Keratinocyte (primary cell): Measurements from ENCODE around the gene TMEM42. TPM values are rescaled to one million over a fixed set of nuclear protein-coding genes. Genes with fewer than 3 reads are reported as not detected.
"Not testable (repeated sequence)": the region's sequence is repeated elsewhere in the genome, so short reads cannot be mapped to it uniquely, and the experiment has no call there.

Experiments
- DNase-seq: peaks from one replicate; pipeline ENCODE4 v3.0.0-alpha.2; 2011; ENCODE audit warnings: low read depth, missing footprints, low spot score
- FAIRE-seq: peaks from 2 replicates; lab custom pipeline; 2011; peaks lifted over from hg19 to GRCh38; lab: Jason Lieb, UNC
- H2AFZ ChIP-seq: 2 replicates; pipeline ENCODE4 v1.6.0; 2012; ENCODE audit warnings: low read length, control low read depth, inconsistent platforms; ENCODE audit not compliant: control insufficient read depth
- H3K27ac ChIP-seq: 2 replicates; pipeline ENCODE4 v1.5.1; 2011; ENCODE audit warnings: low read length; ENCODE audit not compliant: control insufficient read depth, insufficient read depth
- H3K27me3 ChIP-seq: 3 replicates; pipeline ENCODE4 v1.6.0; 2011; ENCODE audit warnings: low read length; ENCODE audit not compliant: control insufficient read depth, insufficient read depth; ENCODE audit errors: extremely low read depth
- H3K36me3 ChIP-seq, 2 experiments: 2 replicates in 1 of 2; 3 replicates in 1 of 2; pipeline ENCODE4 v1.5.1; 2011; ENCODE audit warnings: low read length in 2 of 2, mild to moderate bottlenecking in 1 of 2; ENCODE audit not compliant: control insufficient read depth in 2 of 2, insufficient read depth in 2 of 2; ENCODE audit errors: extremely low read depth in 1 of 2
- H3K4me1 ChIP-seq: 3 replicates; pipeline ENCODE4 v1.5.1; 2011; ENCODE audit warnings: low read length; ENCODE audit not compliant: control insufficient read depth, insufficient read depth; ENCODE audit errors: extremely low read depth
- H3K4me2 ChIP-seq: 3 replicates; pipeline ENCODE4 v1.6.0; 2011; ENCODE audit warnings: low read depth, low read length; ENCODE audit not compliant: control insufficient read depth, insufficient read depth; ENCODE audit errors: extremely low read depth
- H3K4me3 ChIP-seq, 3 experiments: fragments of 200-600 bp in 1 of 3; sonication (generic) in 1 of 3; 2 replicates in 2 of 3; 3 replicates in 1 of 3; pipeline ENCODE4 v1.5.1; 2011 to 2016; ENCODE audit warnings: low read length in 3 of 3, mild to moderate bottlenecking in 3 of 3, control low read depth in 2 of 3, inconsistent platforms in 1 of 3, low read depth in 1 of 3, mixed read lengths in 1 of 3, mixed run types in 1 of 3, moderate library complexity in 1 of 3; ENCODE audit not compliant: control insufficient read depth in 2 of 3, insufficient read depth in 2 of 3; ENCODE audit errors: extremely low read depth in 1 of 3
- H3K79me2 ChIP-seq: 2 replicates; pipeline ENCODE4 v1.6.0; 2012; ENCODE audit warnings: low read length; ENCODE audit not compliant: control insufficient read depth, insufficient read depth
- H3K9ac ChIP-seq: 3 replicates; pipeline ENCODE4 v1.6.0; 2011; ENCODE audit warnings: low read length; ENCODE audit not compliant: control insufficient read depth, insufficient read depth; ENCODE audit errors: extremely low read depth
- H3K9me1 ChIP-seq: 3 replicates; pipeline ENCODE4 v1.6.0; 2011; ENCODE audit warnings: low read length; ENCODE audit not compliant: control insufficient read depth, insufficient read depth; ENCODE audit errors: extremely low read depth
- H3K9me3 ChIP-seq: 2 replicates; pipeline ENCODE4 v1.5.1; 2012; ENCODE audit warnings: low read depth, low read length; ENCODE audit not compliant: control insufficient read depth
- H4K20me1 ChIP-seq: 3 replicates; pipeline ENCODE4 v1.6.0; 2011; ENCODE audit warnings: low read length; ENCODE audit not compliant: control insufficient read depth, insufficient read depth; ENCODE audit errors: extremely low read depth
- EZH2 ChIP-seq: IDR thresholded peaks from one replicate; pipeline ENCODE4 v1.6.1; 2012; ENCODE audit warnings: inconsistent platforms, mild to moderate bottlenecking, low read length, moderate library complexity
- dilution Hi-C: fragments of 300-500 bp; cut with MboI; formaldehyde crosslinking; loops from one replicate; pipeline ENCODE4 v1.7.0; 2020; ENCODE audit warnings: low sequenced_read_pairs; ENCODE audit not compliant: extremely low pct_ligation_motif_present
- polyA plus RNA-seq, 5 experiments: library from polyadenylated mRNA; depleted of rRNA in 3 of 5; stranded (reverse) in 3 of 5; stranded (forward) in 1 of 5; unstranded in 1 of 5; fragments of >200 nt; gene quantifications; 1 replicate in 1 of 5; 2 replicates in 3 of 5; 3 replicates in 1 of 5; pipeline versions ENCODE4 v1.2.1 to v1.2.3, GENCODE V29; 2011 to 2012; ENCODE audit warnings: missing spikeins in 2 of 5, low read depth in 1 of 5, low replicate concordance in 1 of 5
- TF ChIP-seq, protein P1 (sequence below), 3 experiments: IDR thresholded peaks in 1 of 3; conservative IDR thresholded peaks in 1 of 3; optimal IDR thresholded peaks in 1 of 3; 2 replicates in 2 of 3; 3 replicates in 1 of 3; pipeline versions ENCODE3 to v1.5.1; 2011; ENCODE audit warnings: low read length in 3 of 3, mild to moderate bottlenecking in 3 of 3, moderate library complexity in 2 of 3, control low read depth in 1 of 3, inconsistent platforms in 1 of 3; ENCODE audit not compliant: insufficient read depth in 2 of 3; ENCODE audit errors: extremely low read depth in 1 of 3

Gene TMEM42
- polyA plus RNA-seq, 1 donor (not counting 4 experiments of a cell fraction or from before 2014, with no cell fraction given) = 19.5 TPM

DNA sequence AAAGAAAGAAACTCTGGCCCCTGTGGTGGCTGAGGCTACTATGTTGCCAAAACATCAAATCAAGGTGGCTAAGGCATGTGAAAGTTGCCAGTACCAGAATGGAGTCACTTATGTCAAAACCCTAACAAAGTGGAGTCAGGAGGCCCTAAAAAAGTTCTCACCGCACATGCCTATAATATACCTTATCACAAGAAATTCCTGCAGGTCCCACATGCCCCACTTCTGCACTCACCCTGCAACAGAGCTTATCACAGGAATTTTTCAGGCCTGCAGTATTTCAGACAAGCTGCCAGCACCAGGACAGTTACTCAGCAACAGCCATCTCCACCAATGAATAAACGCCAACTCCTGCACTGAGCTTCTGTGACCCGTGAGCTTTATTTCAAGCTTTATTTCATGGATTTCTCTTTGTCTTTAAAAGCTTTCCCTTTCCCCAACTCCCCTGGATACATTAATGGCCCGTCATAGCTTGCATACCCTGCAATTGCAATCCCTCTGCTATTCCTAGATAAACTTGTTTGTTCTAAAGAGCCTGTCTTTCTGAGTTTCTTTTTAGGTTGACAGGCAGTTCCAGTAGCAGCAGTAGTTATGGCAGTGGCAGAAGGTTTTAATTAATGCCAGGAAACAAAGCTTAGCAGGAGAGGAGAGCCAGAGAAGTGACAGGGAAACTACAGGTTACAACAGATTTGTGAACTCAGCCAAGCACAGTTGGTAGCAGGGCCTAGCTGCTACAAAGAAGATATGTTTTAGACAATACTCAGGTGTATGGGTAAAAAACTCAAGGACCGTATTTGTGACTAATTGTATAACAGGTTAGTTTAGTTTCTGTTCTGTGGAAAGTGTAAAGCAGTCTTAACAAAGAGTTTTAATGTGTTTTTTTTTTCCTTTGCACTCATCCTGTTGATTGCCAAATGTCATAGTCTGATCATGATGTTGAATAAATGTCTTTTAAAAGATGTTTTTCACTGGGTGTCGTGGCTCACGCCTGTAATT, 15.9 kb upstream of the TMEM42 start:
- no peak for DNase-seq
- Histone ChIP-seq H3K36me3 (peaks cover 0 to 6% of the 10 kb centered on the region in 2 experiments), H3K9me1 (no peaks in the 10 kb centered on the region), H3K27ac (peak overlapping the region; percentile 49), H3K9ac (peak overlapping the region; percentile 22), H3K4me1 (peaks cover 9% of the 10 kb centered on the region), H3K4me2 (peak overlapping the region; percentile 44), H3K27me3 (no peaks in the 10 kb centered on the region), H3K9me3 (no peaks in the 10 kb centered on the region), H3K79me2 (no peaks in the 10 kb centered on the region), H2AFZ (peak overlapping the region; percentile 37), H3K4me3 (no peak overlapping the region), H4K20me1 (no peaks in the 10 kb centered on the region)
- dilution Hi-C loops = no loop called here
- TF ChIP-seq, protein P1, sequence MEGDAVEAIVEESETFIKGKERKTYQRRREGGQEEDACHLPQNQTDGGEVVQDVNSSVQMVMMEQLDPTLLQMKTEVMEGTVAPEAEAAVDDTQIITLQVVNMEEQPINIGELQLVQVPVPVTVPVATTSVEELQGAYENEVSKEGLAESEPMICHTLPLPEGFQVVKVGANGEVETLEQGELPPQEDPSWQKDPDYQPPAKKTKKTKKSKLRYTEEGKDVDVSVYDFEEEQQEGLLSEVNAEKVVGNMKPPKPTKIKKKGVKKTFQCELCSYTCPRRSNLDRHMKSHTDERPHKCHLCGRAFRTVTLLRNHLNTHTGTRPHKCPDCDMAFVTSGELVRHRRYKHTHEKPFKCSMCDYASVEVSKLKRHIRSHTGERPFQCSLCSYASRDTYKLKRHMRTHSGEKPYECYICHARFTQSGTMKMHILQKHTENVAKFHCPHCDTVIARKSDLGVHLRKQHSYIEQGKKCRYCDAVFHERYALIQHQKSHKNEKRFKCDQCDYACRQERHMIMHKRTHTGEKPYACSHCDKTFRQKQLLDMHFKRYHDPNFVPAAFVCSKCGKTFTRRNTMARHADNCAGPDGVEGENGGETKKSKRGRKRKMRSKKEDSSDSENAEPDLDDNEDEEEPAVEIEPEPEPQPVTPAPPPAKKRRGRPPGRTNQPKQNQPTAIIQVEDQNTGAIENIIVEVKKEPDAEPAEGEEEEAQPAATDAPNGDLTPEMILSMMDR (optimal IDR thresholded peaks at IDR 0.05 in 1 of 3, IDR thresholded peaks at IDR 0.05 in 1 of 3, conservative IDR thresholded peaks at IDR 0.05 in 1 of 3; ENCODE audit: extremely low read depth in 1 of 3, insufficient read depth in 2 of 3, low read length in 3 of 3) = no peak
- no peak for TF ChIP-seq EZH2
- FAIRE-seq = peak; percentile 56

DNA sequence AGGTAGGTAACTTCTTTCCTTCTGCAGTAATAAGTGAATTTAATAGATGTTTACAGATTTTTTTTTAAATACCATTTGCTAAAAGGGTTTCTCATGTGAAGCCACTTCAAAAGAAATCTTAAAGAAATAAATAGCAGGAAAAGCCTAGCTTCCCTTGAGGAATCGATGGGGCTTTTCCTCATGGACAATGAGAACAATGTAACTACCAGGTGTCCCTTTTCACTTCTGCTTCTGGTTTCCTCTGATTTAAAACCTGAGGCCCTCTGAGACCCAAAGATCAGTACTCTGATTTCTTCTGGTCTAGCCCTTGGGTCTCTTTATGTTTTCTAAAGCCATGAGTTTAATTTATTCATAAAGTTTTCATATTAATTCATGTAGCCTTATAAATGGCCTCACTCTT, 13.1 kb upstream of the TMEM42 start:
- no peak for DNase-seq
- Histone ChIP-seq H4K20me1 (no peaks in the 10 kb centered on the region), H3K79me2 (no peaks in the 10 kb centered on the region), H3K4me3 (no peak overlapping the region), H3K4me2 (no peak overlapping the region), H3K27ac (no peak overlapping the region), H3K9me1 (no peaks in the 10 kb centered on the region), H3K4me1 (peaks cover 9% of the 10 kb centered on the region), H3K9me3 (no peaks in the 10 kb centered on the region), H3K9ac (no peak overlapping the region), H3K36me3 (peaks cover 0 to 2% of the 10 kb centered on the region in 2 experiments), H2AFZ (no peak overlapping the region), H3K27me3 (no peaks in the 10 kb centered on the region)
- no peak for FAIRE-seq
- dilution Hi-C loops = no loop called here
- TF ChIP-seq, protein P1 (optimal IDR thresholded peaks at IDR 0.05 in 1 of 3, IDR thresholded peaks at IDR 0.05 in 1 of 3, conservative IDR thresholded peaks at IDR 0.05 in 1 of 3; ENCODE audit: extremely low read depth in 1 of 3, insufficient read depth in 2 of 3, low read length in 3 of 3) = no peak
- TF ChIP-seq EZH2 = no peak

DNA sequence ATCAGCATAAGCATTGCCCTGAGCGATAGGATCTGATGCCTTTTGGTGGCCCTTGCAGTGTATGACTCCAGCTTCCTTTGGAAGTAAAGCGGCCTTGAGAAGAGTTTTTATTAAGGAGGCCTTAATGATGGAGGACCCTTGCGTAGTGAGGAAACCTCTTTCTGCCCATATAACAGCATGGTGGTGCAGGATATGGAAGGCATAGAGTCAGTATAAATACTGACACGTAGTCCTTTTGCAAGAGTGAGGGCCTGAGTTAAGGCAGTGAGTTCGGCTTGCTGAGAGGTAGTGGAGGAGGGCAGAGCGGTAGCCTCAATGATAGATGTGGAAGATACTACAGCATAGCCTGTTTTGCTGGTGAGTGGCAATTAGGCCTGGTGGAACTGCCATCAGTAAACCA, 5.0 kb upstream of the TMEM42 start:
- dilution Hi-C loops, H2AFZ ChIP-seq, DNase-seq, H3K27me3 ChIP-seq, H3K4me3 ChIP-seq, H3K9ac ChIP-seq, H3K36me3 ChIP-seq, H4K20me1 ChIP-seq, FAIRE-seq, H3K4me1 ChIP-seq, H3K27ac ChIP-seq, H3K4me2 ChIP-seq, H3K9me1 ChIP-seq, H3K9me3 ChIP-seq, H3K79me2 ChIP-seq: not testable (repeated sequence)
